Keratinocyte (primary cell): ENCODE measurements around the gene UNK. TPM values are rescaled to one million over a fixed set of nuclear protein-coding genes. Genes with fewer than 3 reads are reported as not detected.

ENCODE experiments used
- DNase-seq: peaks from one replicate; pipeline ENCODE4 v3.0.0-alpha.2; 2011; ENCODE audit warnings: low read depth, missing footprints, low spot score
- FAIRE-seq: peaks from 2 replicates; lab custom pipeline; 2011; peaks lifted over from hg19 to GRCh38; lab: Jason Lieb, UNC
- H2AFZ ChIP-seq: 2 replicates; pipeline ENCODE4 v1.6.0; 2012; ENCODE audit warnings: low read length, control low read depth, inconsistent platforms; ENCODE audit not compliant: control insufficient read depth
- H3K27ac ChIP-seq: 2 replicates; pipeline ENCODE4 v1.5.1; 2011; ENCODE audit warnings: low read length; ENCODE audit not compliant: control insufficient read depth, insufficient read depth
- H3K27me3 ChIP-seq: 3 replicates; pipeline ENCODE4 v1.6.0; 2011; ENCODE audit warnings: low read length; ENCODE audit not compliant: control insufficient read depth, insufficient read depth; ENCODE audit errors: extremely low read depth
- H3K36me3 ChIP-seq, 2 experiments: 2 replicates in 1 of 2; 3 replicates in 1 of 2; pipeline ENCODE4 v1.5.1; 2011; ENCODE audit warnings: low read length in 2 of 2, mild to moderate bottlenecking in 1 of 2; ENCODE audit not compliant: control insufficient read depth in 2 of 2, insufficient read depth in 2 of 2; ENCODE audit errors: extremely low read depth in 1 of 2
- H3K4me1 ChIP-seq: 3 replicates; pipeline ENCODE4 v1.5.1; 2011; ENCODE audit warnings: low read length; ENCODE audit not compliant: control insufficient read depth, insufficient read depth; ENCODE audit errors: extremely low read depth
- H3K4me2 ChIP-seq: 3 replicates; pipeline ENCODE4 v1.6.0; 2011; ENCODE audit warnings: low read depth, low read length; ENCODE audit not compliant: control insufficient read depth, insufficient read depth; ENCODE audit errors: extremely low read depth
- H3K4me3 ChIP-seq, 3 experiments: fragments of 200-600 bp in 1 of 3; sonication (generic) in 1 of 3; 2 replicates in 2 of 3; 3 replicates in 1 of 3; pipeline ENCODE4 v1.5.1; 2011 to 2016; ENCODE audit warnings: low read length in 3 of 3, mild to moderate bottlenecking in 3 of 3, control low read depth in 2 of 3, inconsistent platforms in 1 of 3, low read depth in 1 of 3, mixed read lengths in 1 of 3, mixed run types in 1 of 3, moderate library complexity in 1 of 3; ENCODE audit not compliant: control insufficient read depth in 2 of 3, insufficient read depth in 2 of 3; ENCODE audit errors: extremely low read depth in 1 of 3
- H3K79me2 ChIP-seq: 2 replicates; pipeline ENCODE4 v1.6.0; 2012; ENCODE audit warnings: low read length; ENCODE audit not compliant: control insufficient read depth, insufficient read depth
- H3K9ac ChIP-seq: 3 replicates; pipeline ENCODE4 v1.6.0; 2011; ENCODE audit warnings: low read length; ENCODE audit not compliant: control insufficient read depth, insufficient read depth; ENCODE audit errors: extremely low read depth
- H3K9me1 ChIP-seq: 3 replicates; pipeline ENCODE4 v1.6.0; 2011; ENCODE audit warnings: low read length; ENCODE audit not compliant: control insufficient read depth, insufficient read depth; ENCODE audit errors: extremely low read depth
- H3K9me3 ChIP-seq: 2 replicates; pipeline ENCODE4 v1.5.1; 2012; ENCODE audit warnings: low read depth, low read length; ENCODE audit not compliant: control insufficient read depth
- H4K20me1 ChIP-seq: 3 replicates; pipeline ENCODE4 v1.6.0; 2011; ENCODE audit warnings: low read length; ENCODE audit not compliant: control insufficient read depth, insufficient read depth; ENCODE audit errors: extremely low read depth
- EZH2 ChIP-seq: IDR thresholded peaks from one replicate; pipeline ENCODE4 v1.6.1; 2012; ENCODE audit warnings: inconsistent platforms, mild to moderate bottlenecking, low read length, moderate library complexity
- dilution Hi-C: fragments of 300-500 bp; cut with MboI; formaldehyde crosslinking; loops from one replicate; pipeline ENCODE4 v1.7.0; 2020; ENCODE audit warnings: low sequenced_read_pairs; ENCODE audit not compliant: extremely low pct_ligation_motif_present
- polyA plus RNA-seq, 5 experiments: library from polyadenylated mRNA; depleted of rRNA in 3 of 5; stranded (reverse) in 3 of 5; stranded (forward) in 1 of 5; unstranded in 1 of 5; fragments of >200 nt; gene quantifications; 1 replicate in 1 of 5; 2 replicates in 3 of 5; 3 replicates in 1 of 5; pipeline versions ENCODE4 v1.2.1 to v1.2.3, GENCODE V29; 2011 to 2012; ENCODE audit warnings: missing spikeins in 2 of 5, low read depth in 1 of 5, low replicate concordance in 1 of 5
- TF ChIP-seq, protein P1 (sequence below), 3 experiments: IDR thresholded peaks in 1 of 3; conservative IDR thresholded peaks in 1 of 3; optimal IDR thresholded peaks in 1 of 3; 2 replicates in 2 of 3; 3 replicates in 1 of 3; pipeline versions ENCODE3 to v1.5.1; 2011; ENCODE audit warnings: low read length in 3 of 3, mild to moderate bottlenecking in 3 of 3, moderate library complexity in 2 of 3, control low read depth in 1 of 3, inconsistent platforms in 1 of 3; ENCODE audit not compliant: insufficient read depth in 2 of 3; ENCODE audit errors: extremely low read depth in 1 of 3

Gene UNK
- polyA plus RNA-seq, 1 donor (not counting 4 experiments of a cell fraction or from before 2014, with no cell fraction given): 13.0 TPM

DNA sequence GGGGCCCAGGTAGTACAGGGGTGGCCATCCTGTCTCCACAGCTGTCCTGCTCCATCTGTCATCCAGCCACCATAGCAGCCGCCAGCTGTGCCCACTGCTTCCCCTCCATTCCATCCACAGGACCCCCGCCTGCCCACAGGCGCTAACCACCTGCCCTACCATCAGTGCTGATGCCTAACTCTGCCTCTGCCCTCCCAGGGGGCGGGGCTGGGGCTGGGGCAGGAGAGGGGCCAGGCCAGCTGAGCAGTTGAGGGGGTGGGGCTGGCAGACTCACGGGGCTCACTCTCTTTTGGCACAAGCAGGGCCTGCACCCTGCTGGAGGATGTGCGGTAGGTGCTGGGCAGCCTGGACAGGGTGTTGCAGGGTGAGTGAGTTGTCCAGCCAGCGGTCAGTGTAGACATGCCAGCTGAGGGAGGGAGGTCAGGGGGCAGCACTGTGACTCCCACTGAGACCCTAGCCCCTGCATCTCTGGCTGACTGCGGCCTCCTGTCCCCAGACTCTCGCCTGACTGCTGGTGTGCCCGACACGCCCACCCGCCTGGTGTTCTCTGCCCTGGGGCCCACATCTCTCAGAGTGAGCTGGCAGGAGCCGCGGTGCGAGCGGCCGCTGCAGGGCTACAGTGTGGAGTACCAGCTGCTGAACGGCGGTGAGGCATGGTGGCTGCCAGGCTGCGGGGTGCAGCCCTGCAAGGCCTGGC is 29.3 kb upstream of the UNK start:
- dilution Hi-C loops: no loop called here
- H3K27me3 ChIP-seq: no peaks in the 10 kb centered on the region

DNA sequence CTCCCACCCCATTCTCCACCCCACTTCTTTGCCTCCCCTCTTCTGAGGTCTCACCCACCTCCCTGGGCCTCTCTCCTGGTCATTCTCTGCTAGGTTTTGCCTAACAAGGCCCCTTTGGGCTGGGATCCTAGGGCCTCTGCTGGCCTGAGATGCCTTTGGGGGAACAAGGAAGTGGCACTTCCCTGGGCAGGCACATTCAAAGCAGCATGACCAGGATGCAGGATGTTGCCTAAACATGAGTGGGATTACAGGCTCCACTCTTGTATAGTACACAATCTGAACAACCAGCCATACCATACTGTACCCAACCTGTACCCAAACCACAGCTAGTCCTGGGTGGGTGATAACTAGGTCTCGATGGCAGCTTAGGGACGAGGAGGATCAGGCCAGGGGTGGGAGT is 28.6 kb upstream of the UNK start:
- no peak for FAIRE-seq
- Histone ChIP-seq H3K4me2 (no peak overlapping the region), H3K27ac (no peak overlapping the region), H4K20me1 (peaks cover 77% of the 10 kb centered on the region), H3K4me3 (no peak overlapping the region), H3K9me3 (no peaks in the 10 kb centered on the region), H3K79me2 (peaks cover 3% of the 10 kb centered on the region), H3K9ac (no peak overlapping the region), H3K36me3 (peaks cover 52 to 68% of the 10 kb centered on the region in 2 experiments), H3K9me1 (no peaks in the 10 kb centered on the region), H3K4me1 (no peaks in the 10 kb centered on the region), H2AFZ (no peak overlapping the region), H3K27me3 (no peaks in the 10 kb centered on the region)
- TF ChIP-seq EZH2: no peak
- TF ChIP-seq, protein P1, sequence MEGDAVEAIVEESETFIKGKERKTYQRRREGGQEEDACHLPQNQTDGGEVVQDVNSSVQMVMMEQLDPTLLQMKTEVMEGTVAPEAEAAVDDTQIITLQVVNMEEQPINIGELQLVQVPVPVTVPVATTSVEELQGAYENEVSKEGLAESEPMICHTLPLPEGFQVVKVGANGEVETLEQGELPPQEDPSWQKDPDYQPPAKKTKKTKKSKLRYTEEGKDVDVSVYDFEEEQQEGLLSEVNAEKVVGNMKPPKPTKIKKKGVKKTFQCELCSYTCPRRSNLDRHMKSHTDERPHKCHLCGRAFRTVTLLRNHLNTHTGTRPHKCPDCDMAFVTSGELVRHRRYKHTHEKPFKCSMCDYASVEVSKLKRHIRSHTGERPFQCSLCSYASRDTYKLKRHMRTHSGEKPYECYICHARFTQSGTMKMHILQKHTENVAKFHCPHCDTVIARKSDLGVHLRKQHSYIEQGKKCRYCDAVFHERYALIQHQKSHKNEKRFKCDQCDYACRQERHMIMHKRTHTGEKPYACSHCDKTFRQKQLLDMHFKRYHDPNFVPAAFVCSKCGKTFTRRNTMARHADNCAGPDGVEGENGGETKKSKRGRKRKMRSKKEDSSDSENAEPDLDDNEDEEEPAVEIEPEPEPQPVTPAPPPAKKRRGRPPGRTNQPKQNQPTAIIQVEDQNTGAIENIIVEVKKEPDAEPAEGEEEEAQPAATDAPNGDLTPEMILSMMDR (optimal IDR thresholded peaks at IDR 0.05 in 1 of 3, IDR thresholded peaks at IDR 0.05 in 1 of 3, conservative IDR thresholded peaks at IDR 0.05 in 1 of 3; ENCODE audit: extremely low read depth in 1 of 3, insufficient read depth in 2 of 3, low read length in 3 of 3): no peak
- no peak for DNase-seq
- dilution Hi-C loops: no loop called here

More for the DNA sequence above, 29.3 kb upstream of the UNK start:
- H3K36me3 ChIP-seq: peaks cover 58 to 75% of the 10 kb centered on the region in 2 experiments
- no peak overlapping the region for H3K4me2 ChIP-seq
- H3K79me2 ChIP-seq: peaks cover 8% of the 10 kb centered on the region
- H2AFZ ChIP-seq: no peak overlapping the region
- DNase-seq (no peak), FAIRE-seq (no peak)
- no peaks in the 10 kb centered on the region for H3K9me3 ChIP-seq
- H3K9me1 ChIP-seq: no peaks in the 10 kb centered on the region
- H4K20me1 ChIP-seq: peaks cover 80% of the 10 kb centered on the region
- no peak overlapping the region for H3K4me3 ChIP-seq
- H3K27ac ChIP-seq: no peak overlapping the region
- no peak overlapping the region for H3K9ac ChIP-seq
- H3K4me1 ChIP-seq: no peaks in the 10 kb centered on the region
- TF ChIP-seq, protein P1 (optimal IDR thresholded peaks at IDR 0.05 in 1 of 3, IDR thresholded peaks at IDR 0.05 in 1 of 3, conservative IDR thresholded peaks at IDR 0.05 in 1 of 3; ENCODE audit: extremely low read depth in 1 of 3, insufficient read depth in 2 of 3, low read length in 3 of 3): peak in 1 of 3 experiments; percentile 7
- TF ChIP-seq EZH2: no peak
